ENCODE data around the gene ZDHHC21. TPM values are rescaled to one million over a fixed set of nuclear protein-coding genes. Genes with fewer than 3 reads are reported as not detected.

ZDHHC21 gene
- total and polyA plus RNA-seq, 2 donors = 4.8 to 5.1 TPM

DNA sequence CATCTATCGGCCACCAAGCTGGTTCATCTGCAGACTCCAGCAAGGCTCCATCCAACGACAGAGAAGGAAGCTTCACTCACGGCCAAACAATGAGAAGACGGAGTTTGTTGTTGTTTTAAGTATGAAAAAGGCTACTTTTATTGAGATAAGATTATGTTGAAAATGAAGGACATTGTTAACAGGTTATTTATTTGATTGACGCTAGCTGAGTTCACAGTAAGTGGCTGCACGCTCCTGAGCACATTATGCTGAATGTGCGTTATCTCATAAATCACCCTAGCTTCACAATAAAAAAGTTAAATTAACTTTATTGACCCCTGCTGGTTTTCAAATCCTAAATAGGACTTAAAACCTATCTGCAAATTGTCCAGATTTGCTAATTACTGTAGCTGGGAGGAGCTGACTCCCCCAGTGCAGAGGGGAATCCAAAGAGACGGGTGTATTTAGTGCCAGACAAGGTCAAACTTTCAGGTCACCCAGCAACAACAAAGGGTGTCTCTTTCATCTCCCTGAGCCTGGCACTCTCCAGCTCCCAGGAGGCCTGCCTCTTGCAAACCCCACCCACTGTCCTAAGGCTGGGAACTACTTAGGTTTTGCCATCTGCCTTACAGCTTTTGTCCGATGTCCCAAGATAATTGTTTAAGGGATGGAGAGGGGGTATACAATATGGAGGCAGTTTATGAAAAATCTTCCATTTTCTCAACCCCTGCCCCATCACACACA lies 129.2 kb downstream of the ZDHHC21 start:
- DNase-seq (ENCODE audit: low read depth in 6 of 9, low spot score in 9 of 9) = no peak
- WGBS = 90% methylated on average over 9 of the region's 9 CpGs

GRCh38 chr9:14561929-14562405 lies 131.3 kb downstream of the ZDHHC21 start:
- Histone ChIP-seq H3K4me3 (ENCODE audit: low read length in 2 of 2) (no peak overlapping the region), H3K9me3 (ENCODE audit: control insufficient read depth in 2 of 2, insufficient read depth in 1 of 2, low read length in 1 of 2) (no peaks in the 10 kb centered on the region), H3K36me3 (ENCODE audit: control insufficient read depth in 2 of 2, insufficient read depth in 2 of 2, low read length in 1 of 2) (no peaks in the 10 kb centered on the region), H3K4me1 (ENCODE audit: control insufficient read depth in 2 of 2, insufficient read depth in 2 of 2, low read length in 2 of 2) (no peaks in the 10 kb centered on the region), H3K27ac (ENCODE audit: low read depth in 1 of 2, low read length in 1 of 2) (no peak overlapping the region), H3K27me3 (ENCODE audit: control insufficient read depth in 2 of 2, insufficient read depth in 1 of 2, low read length in 1 of 2) (no peaks in the 10 kb centered on the region)
- no peak for DNase-seq (ENCODE audit: low read depth in 6 of 9, low spot score in 9 of 9)
- WGBS = 78% methylated on average over 9 of the region's 9 CpGs

More for the DNA sequence above, 129.2 kb downstream of the ZDHHC21 start:
- Histone ChIP-seq H3K9me3 (ENCODE audit: control insufficient read depth in 2 of 2, insufficient read depth in 1 of 2, low read length in 1 of 2) (no peaks in the 10 kb centered on the region), H3K27me3 (ENCODE audit: control insufficient read depth in 2 of 2, insufficient read depth in 1 of 2, low read length in 1 of 2) (no peaks in the 10 kb centered on the region), H3K36me3 (ENCODE audit: control insufficient read depth in 2 of 2, insufficient read depth in 2 of 2, low read length in 1 of 2) (no peaks in the 10 kb centered on the region), H3K4me1 (ENCODE audit: control insufficient read depth in 2 of 2, insufficient read depth in 2 of 2, low read length in 2 of 2) (no peaks in the 10 kb centered on the region), H3K27ac (ENCODE audit: low read depth in 1 of 2, low read length in 1 of 2) (no peak overlapping the region), H3K4me3 (ENCODE audit: low read length in 2 of 2) (no peak overlapping the region)

Other genes starting within 250 kb of the ZDHHC21 start
- 0.05 TPM for gene CER1, start 29.3 kb upstream of the ZDHHC21 start, total RNA-seq
- 0.07 TPM for gene CER1, start 29.3 kb upstream of the ZDHHC21 start, polyA plus RNA-seq
- gene FREM1, start 217.0 kb upstream of the ZDHHC21 start, total RNA-seq = 5.1 TPM
- gene FREM1, start 217.0 kb upstream of the ZDHHC21 start, polyA plus RNA-seq = 2.1 TPM

Data from thymus (tissue), 11 donors.